Breast epithelium (tissue), 4 donors: ENCODE data around the gene ATP2B1. TPM values are rescaled to one million over a fixed set of nuclear protein-coding genes. Genes with fewer than 3 reads are reported as not detected.

Source experiments
- DNase-seq, 2 donors: peaks; one replicate each; pipeline ENCODE4 v3.0.0-alpha.2; 2019; ENCODE audit warnings: low spot score in 2 of 2
- H3K27ac ChIP-seq, 2 donors: fragments of 200-600 bp; sonication (generic) in 1 of 2; one replicate each; pipeline ENCODE4 v1.5.1; 2016 to 2019; ENCODE audit warnings: mild to moderate bottlenecking in 1 of 2
- H3K27me3 ChIP-seq, 2 donors: fragments of 200-600 bp; sonication (generic) in 1 of 2; one replicate each; pipeline versions ENCODE4 v1.5.1 to v1.6.0; 2017 to 2019; ENCODE audit warnings: control low read depth in 1 of 2, mild to moderate bottlenecking in 1 of 2
- H3K36me3 ChIP-seq: fragments of 200-600 bp; one replicate; pipeline ENCODE4 v1.5.1; 2019
- H3K4me1 ChIP-seq, 2 donors: fragments of 200-600 bp; sonication (generic); one replicate each; pipeline ENCODE4 v1.5.1; 2016 to 2019; ENCODE audit warnings: control low read depth in 1 of 2
- H3K4me3 ChIP-seq, 3 donors: fragments of 200-600 bp; sonication (generic); 1 replicate in 2 of 3; 2 replicates in 1 of 3; pipeline ENCODE4 v1.5.1; 2016 to 2019; ENCODE audit warnings: mild to moderate bottlenecking in 3 of 3, moderate library complexity in 2 of 3
- H3K9me3 ChIP-seq, 2 donors: fragments of 200-600 bp; sonication (generic) in 1 of 2; one replicate each; pipeline ENCODE4 v1.5.1; 2016 to 2019; ENCODE audit warnings: control low read depth in 1 of 2
- POLR2A ChIP-seq: fragments of 450-650 bp; IDR thresholded peaks from one replicate; pipeline ENCODE4 v1.6.1; 2016; ENCODE audit warnings: antibody characterized with exemption, mild to moderate bottlenecking, moderate library complexity
- POLR2AphosphoS5 ChIP-seq, 3 donors: sonication (generic); formaldehyde crosslinking; IDR thresholded peaks; one replicate each; pipeline ENCODE4 v1.6.1; 2017; ENCODE audit warnings: antibody characterized with exemption in 3 of 3
- intact Hi-C: fragments of 100-400 bp; cut with DNase I; formaldehyde crosslinking; loops from one replicate; pipeline ENCODE4 v1.15.1; 2023; ENCODE audit warnings: low total_unique reads
- total RNA-seq, 3 donors: library from RNA; depleted of rRNA; stranded (reverse); fragments of >200 nt; gene quantifications; one replicate each; pipeline ENCODE4 v1.1.0, GENCODE V29; 2016
- TF ChIP-seq, protein P1 (sequence below), 3 donors: fragments of 450-650 bp; IDR thresholded peaks; one replicate each; pipeline ENCODE4 v1.5.1; 2016 to 2017; ENCODE audit warnings: antibody characterized with exemption in 3 of 3, mild to moderate bottlenecking in 3 of 3, moderate library complexity in 3 of 3

The ATP2B1 gene
- total RNA-seq, 3 donors from 2014 or later = 40.3 to 76.8 (median 54.6) TPM

DNA sequence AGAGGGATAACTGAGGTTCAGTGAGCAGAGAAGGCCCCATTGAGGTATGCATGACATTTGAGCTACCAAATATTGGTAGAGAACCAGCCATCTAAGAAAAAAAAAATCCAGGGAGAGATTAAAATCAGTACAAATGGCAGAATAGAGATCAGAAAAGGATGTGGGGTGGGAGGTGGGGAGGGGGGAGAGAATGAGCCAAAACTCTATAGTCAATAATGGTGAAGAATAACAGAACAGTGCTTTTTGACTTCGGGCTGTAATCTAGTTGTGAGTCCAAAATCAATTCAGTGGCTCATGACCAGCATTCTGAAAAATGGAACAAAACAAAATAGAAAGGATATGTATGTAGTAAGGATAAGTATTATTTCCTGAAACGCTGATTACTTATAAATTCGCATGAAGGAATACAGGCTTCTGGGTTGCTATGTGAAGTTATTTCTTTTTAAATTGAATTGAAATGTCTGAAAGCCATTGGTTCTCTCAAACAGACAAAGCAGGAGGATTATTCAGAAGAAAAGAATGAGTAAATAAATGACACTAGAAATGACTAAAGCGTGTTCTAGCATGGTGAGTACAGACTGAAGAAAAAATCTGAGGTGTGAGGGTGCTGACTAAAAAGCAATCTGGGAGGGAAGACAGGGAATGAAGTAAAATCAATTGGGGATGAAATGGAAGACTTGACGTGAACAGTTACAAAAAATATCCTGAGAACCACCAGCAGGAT is 72.4 kb downstream of the ATP2B1 start:
- no peaks in the 10 kb centered on the region for H3K36me3 ChIP-seq
- intact Hi-C loops = no loop called here

DNA sequence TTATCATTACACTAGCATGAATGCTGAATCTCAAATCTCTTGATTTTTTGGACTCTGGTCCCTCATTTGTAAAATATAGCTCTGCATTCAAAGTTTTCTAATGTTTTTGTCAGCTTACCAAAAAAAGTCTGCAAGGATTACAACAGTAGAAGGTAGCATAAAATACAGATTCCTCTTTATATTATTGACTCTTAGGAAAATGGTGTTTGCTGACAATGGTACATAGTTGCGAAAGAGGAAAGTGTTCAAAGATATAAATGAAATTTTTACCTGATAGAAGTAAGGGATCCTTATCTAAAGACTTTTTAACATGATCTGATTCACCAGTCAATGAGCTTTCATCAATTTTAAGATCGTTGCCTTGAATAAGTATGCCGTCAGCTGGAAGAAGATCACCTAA is 74.1 kb downstream of the ATP2B1 start:
- H3K27me3 ChIP-seq = no peaks in the 10 kb centered on the region
- no peak overlapping the region for H3K4me3 ChIP-seq
- H3K9me3 ChIP-seq = no peaks in the 10 kb centered on the region
- H3K27ac ChIP-seq = no peak overlapping the region
- DNase-seq = no peak
- TF ChIP-seq, protein P1, sequence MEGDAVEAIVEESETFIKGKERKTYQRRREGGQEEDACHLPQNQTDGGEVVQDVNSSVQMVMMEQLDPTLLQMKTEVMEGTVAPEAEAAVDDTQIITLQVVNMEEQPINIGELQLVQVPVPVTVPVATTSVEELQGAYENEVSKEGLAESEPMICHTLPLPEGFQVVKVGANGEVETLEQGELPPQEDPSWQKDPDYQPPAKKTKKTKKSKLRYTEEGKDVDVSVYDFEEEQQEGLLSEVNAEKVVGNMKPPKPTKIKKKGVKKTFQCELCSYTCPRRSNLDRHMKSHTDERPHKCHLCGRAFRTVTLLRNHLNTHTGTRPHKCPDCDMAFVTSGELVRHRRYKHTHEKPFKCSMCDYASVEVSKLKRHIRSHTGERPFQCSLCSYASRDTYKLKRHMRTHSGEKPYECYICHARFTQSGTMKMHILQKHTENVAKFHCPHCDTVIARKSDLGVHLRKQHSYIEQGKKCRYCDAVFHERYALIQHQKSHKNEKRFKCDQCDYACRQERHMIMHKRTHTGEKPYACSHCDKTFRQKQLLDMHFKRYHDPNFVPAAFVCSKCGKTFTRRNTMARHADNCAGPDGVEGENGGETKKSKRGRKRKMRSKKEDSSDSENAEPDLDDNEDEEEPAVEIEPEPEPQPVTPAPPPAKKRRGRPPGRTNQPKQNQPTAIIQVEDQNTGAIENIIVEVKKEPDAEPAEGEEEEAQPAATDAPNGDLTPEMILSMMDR (IDR thresholded peaks at IDR 0.05) = no peak
- TF ChIP-seq POLR2A (no peak), POLR2AphosphoS5 (IDR thresholded peaks at IDR 0.05) (no peak)
- intact Hi-C loops = no loop called here
- no peaks in the 10 kb centered on the region for H3K4me1 ChIP-seq
- no peaks in the 10 kb centered on the region for H3K36me3 ChIP-seq

More for the DNA sequence above, 72.4 kb downstream of the ATP2B1 start:
- Histone ChIP-seq H3K4me1 (no peaks in the 10 kb centered on the region), H3K27ac (no peak overlapping the region), H3K4me3 (no peak overlapping the region), H3K9me3 (no peaks in the 10 kb centered on the region), H3K27me3 (no peaks in the 10 kb centered on the region)
- no peak for DNase-seq
- TF ChIP-seq POLR2AphosphoS5 (IDR thresholded peaks at IDR 0.05) (no peak), POLR2A (no peak)
- TF ChIP-seq, protein P1 (IDR thresholded peaks at IDR 0.05) = no peak

DNA sequence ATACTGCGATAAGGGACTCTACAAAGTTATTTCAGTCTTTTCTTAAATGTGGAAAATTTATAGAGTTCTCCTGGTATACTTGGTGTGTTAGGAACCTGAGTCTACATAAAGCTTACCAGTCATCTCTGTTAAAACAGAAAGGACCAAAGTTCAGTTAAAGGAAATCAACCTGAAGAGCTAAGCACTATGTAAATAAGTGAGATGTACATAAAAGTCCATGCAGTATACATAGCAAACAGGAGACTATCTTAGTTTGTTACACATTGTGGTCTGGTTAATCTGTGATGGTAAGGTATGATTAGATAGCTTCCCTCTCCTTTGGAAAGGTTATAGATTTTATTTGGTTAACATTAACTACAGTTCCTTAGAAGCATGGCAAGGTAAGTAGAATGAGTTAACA is 75.9 kb downstream of the ATP2B1 start:
- Histone ChIP-seq H3K9me3 (no peaks in the 10 kb centered on the region), H3K36me3 (no peaks in the 10 kb centered on the region), H3K4me1 (no peaks in the 10 kb centered on the region), H3K4me3 (no peak overlapping the region), H3K27me3 (no peaks in the 10 kb centered on the region), H3K27ac (no peak overlapping the region)
- TF ChIP-seq POLR2A = no peak
- TF ChIP-seq, protein P1 (IDR thresholded peaks at IDR 0.05) = no peak
- TF ChIP-seq POLR2AphosphoS5 (IDR thresholded peaks at IDR 0.05) = no peak
- intact Hi-C loops = no loop called here
- DNase-seq = no peak

DNA sequence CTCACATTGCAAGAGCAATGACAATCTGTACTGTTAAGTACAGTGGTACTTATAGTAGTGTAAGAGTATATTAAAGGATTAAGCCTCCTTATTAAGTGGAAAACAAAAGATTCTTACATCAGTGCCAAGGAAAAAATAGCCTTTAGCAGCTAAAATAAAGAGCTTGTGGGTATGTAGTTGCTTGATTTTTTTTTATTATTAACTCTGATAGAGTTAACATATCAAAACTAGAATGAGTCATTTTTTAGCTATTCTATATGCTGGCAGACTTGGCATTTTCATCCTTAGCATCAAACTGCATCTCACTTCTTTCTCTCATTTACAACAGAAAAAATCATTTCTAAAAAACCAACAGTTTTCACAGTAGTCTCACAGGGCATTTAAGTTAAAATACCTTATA is 86.5 kb downstream of the ATP2B1 start:
- no peaks in the 10 kb centered on the region for H3K4me1 ChIP-seq
- H3K36me3 ChIP-seq = peaks cover 5% of the 10 kb centered on the region
- H3K27ac ChIP-seq = no peak overlapping the region
- H3K9me3 ChIP-seq = no peaks in the 10 kb centered on the region
- no peak overlapping the region for H3K4me3 ChIP-seq
- no peak for DNase-seq
- no peaks in the 10 kb centered on the region for H3K27me3 ChIP-seq
- intact Hi-C loops = no loop called here
- TF ChIP-seq POLR2AphosphoS5 (IDR thresholded peaks at IDR 0.05) (no peak), POLR2A (no peak)
- TF ChIP-seq, protein P1 (IDR thresholded peaks at IDR 0.05) = no peak

DNA sequence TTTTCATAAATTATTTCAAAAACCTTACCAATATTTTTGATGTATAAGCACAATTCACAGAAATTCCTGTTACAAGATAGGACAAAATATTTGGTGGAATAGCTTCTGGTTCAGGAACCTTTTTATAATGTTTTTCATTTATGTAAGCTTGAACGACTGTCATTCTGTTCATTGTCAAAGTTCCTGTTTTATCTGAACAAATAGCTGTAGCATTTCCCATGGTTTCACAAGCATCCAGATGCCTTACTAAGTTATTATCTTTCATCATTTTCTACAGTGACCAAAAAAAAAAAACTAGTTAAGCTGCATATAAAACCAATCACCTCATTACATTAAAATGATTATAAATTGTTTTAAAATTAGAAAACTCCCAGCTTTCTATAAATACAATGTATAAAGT is 87.1 kb downstream of the ATP2B1 start:
- intact Hi-C loops = no loop called here
- TF ChIP-seq POLR2AphosphoS5 (IDR thresholded peaks at IDR 0.05) = no peak
- Histone ChIP-seq H3K36me3 (peaks cover 5% of the 10 kb centered on the region), H3K9me3 (no peaks in the 10 kb centered on the region), H3K27ac (no peak overlapping the region), H3K4me3 (no peak overlapping the region), H3K4me1 (no peaks in the 10 kb centered on the region), H3K27me3 (no peaks in the 10 kb centered on the region)
- DNase-seq = no peak
